Panc1 (cell line): ENCODE measurements around the gene TMEM47. TPM values are rescaled to one million over a fixed set of nuclear protein-coding genes. Genes with fewer than 3 reads are reported as not detected.

Source experiments
- ATAC-seq: fragments of 200-7000 bp; cut with Tn5 transposase; 2 replicates; pipeline ENCODE4 v1.9.1; 2020; ENCODE audit warnings: mild to moderate bottlenecking, moderate library complexity
- BruUV-seq: library from RNA; stranded (reverse); fragments of 400-500 nt; replicated peaks from 2 replicates; lab custom pipeline; 2021; lab: Mats Ljungman, UMichigan
- CTCF ChIA-PET: fragments of 300-600 bp; sonication (Branson Sonifier 250); formaldehyde crosslinking; loops from one replicate; lab custom pipeline; 2022; ENCODE audit warnings: antibody characterized with exemption; lab: Charles Lee
- POLR2A ChIA-PET: fragments of 300-600 bp; sonication (Branson Sonifier 250); formaldehyde crosslinking; loops from one replicate; lab custom pipeline; 2022; ENCODE audit warnings: antibody characterized with exemption; lab: Charles Lee
- DNase-seq: peaks from one replicate; pipeline ENCODE4 v3.0.0-alpha.2; 2010; ENCODE audit warnings: low read depth, low spot score
- H3K27ac ChIP-seq: 2 replicates; pipeline ENCODE4 v1.5.1; 2011; ENCODE audit warnings: mild to moderate bottlenecking, low read length, inconsistent platforms
- H3K27me3 ChIP-seq: fragments of 200-500 bp; sonication (Bioruptor generic); 2 replicates; pipeline ENCODE4 v1.6.0; 2014; ENCODE audit warnings: low read length, inconsistent platforms; ENCODE audit not compliant: control insufficient read depth, insufficient read depth
- H3K36me3 ChIP-seq: fragments of 200-500 bp; sonication (Bioruptor generic); 2 replicates; pipeline ENCODE4 v1.5.1; 2014; ENCODE audit warnings: inconsistent platforms, mild to moderate bottlenecking, low read length, moderate library complexity; ENCODE audit not compliant: control insufficient read depth, insufficient read depth
- H3K4me1 ChIP-seq: 2 replicates; pipeline ENCODE4 v1.5.1; 2011; ENCODE audit warnings: inconsistent platforms, mild to moderate bottlenecking, low read length, moderate library complexity; ENCODE audit not compliant: control insufficient read depth, insufficient read depth
- H3K4me3 ChIP-seq, 2 experiments: 2 replicates each; pipeline ENCODE4 v1.5.1; 2011 to 2012; ENCODE audit warnings: low read depth in 2 of 2, low read length in 2 of 2, mild to moderate bottlenecking in 2 of 2, inconsistent platforms in 1 of 2, moderate library complexity in 1 of 2
- H3K9me3 ChIP-seq: fragments of 200-500 bp; sonication (Bioruptor generic); 2 replicates; pipeline ENCODE4 v1.5.1; 2014; ENCODE audit warnings: low read depth, mild to moderate bottlenecking, inconsistent platforms, low read length, moderate library complexity; ENCODE audit not compliant: control insufficient read depth, insufficient read depth
- CTCF ChIP-seq: fragments of 450-650 bp; IDR thresholded peaks from 2 replicates; pipeline ENCODE4 v1.5.1; 2017; ENCODE audit warnings: mild to moderate bottlenecking
- POLR2AphosphoS5 ChIP-seq: IDR thresholded peaks from 2 replicates; pipeline ENCODE4 v1.6.1; 2012; ENCODE audit warnings: mild to moderate bottlenecking, low read depth, low read length, moderate library complexity
- REST ChIP-seq, 2 experiments: IDR thresholded peaks; 2 replicates each; pipeline ENCODE4 v1.6.1; 2011 to 2012; ENCODE audit warnings: low read depth in 2 of 2, control low read depth in 1 of 2, low read length in 1 of 2, mild to moderate bottlenecking in 1 of 2, moderate library complexity in 1 of 2; ENCODE audit not compliant: insufficient read depth in 1 of 2
- SIN3A ChIP-seq: IDR thresholded peaks from 2 replicates; pipeline ENCODE4 v1.6.1; 2012; ENCODE audit warnings: low read depth, mild to moderate bottlenecking, low read length, moderate library complexity, borderline replicate concordance; ENCODE audit not compliant: insufficient read depth
- TCF7L2 ChIP-seq: IDR thresholded peaks from 2 replicates; pipeline ENCODE4 v1.6.1; 2011; ENCODE audit warnings: mild to moderate bottlenecking, low read depth, low read length, inconsistent platforms
- in situ Hi-C: cut with HindIII; loops from 2 replicates; pipeline ENCODE4 v1.10.0; 2016; ENCODE audit warnings: low sequenced_read_pairs, low pct_unique_long_range_greater_than_20kb
- intact Hi-C: fragments of 100-400 bp; cut with micrococcal nuclease; formaldehyde crosslinking; loops from one replicate; pipeline ENCODE4 v1.10.0; 2022; ENCODE audit not compliant: unreplicated experiment
- total RNA-seq: library from RNA; stranded (reverse); gene quantifications from one replicate; pipeline ENCODE4 v1.2.1, GENCODE V29; 2021; ENCODE audit not compliant: unreplicated experiment

The TMEM47 gene
- total RNA-seq, 1 experiment from 2014 or later = 2.2 TPM

GRCh38 chrX:34659575-34659974 is 2.5 kb upstream of the TMEM47 start:
- Histone ChIP-seq H3K36me3 (no peaks in the 10 kb centered on the region), H3K27ac (no peak overlapping the region), H3K27me3 (no peaks in the 10 kb centered on the region; the same call in 1 of the 2 replicates), H3K4me1 (no peaks in the 10 kb centered on the region), H3K9me3 (no peaks in the 10 kb centered on the region), H3K4me3 (no peak overlapping the region)
- ChIA-PET POLR2A (no interaction called here), CTCF (no interaction called here)
- BruUV-seq = no TSS peak
- intact Hi-C loops = no loop called here
- DNase-seq (no peak), ATAC-seq (no peak)
- in situ Hi-C loops = no loop called here
- TF ChIP-seq TCF7L2 (no peak), SIN3A (no peak), CTCF (no peak), REST (IDR thresholded peaks at IDR 0.05; ENCODE audit: insufficient read depth in 1 of 2, low read depth in 2 of 2, low read length in 1 of 2) (no peak), POLR2AphosphoS5 (no peak)

GRCh38 chrX:34658326-34658725 is 1.2 kb upstream of the TMEM47 start:
- H3K27ac ChIP-seq = no peak overlapping the region
- in situ Hi-C loops = no loop called here
- no peaks in the 10 kb centered on the region for H3K4me1 ChIP-seq
- ChIA-PET CTCF (no interaction called here), POLR2A (no interaction called here)
- BruUV-seq = no TSS peak
- no peak overlapping the region for H3K4me3 ChIP-seq
- ATAC-seq (no peak), DNase-seq (no peak)
- H3K9me3 ChIP-seq = no peaks in the 10 kb centered on the region
- intact Hi-C loops = no loop called here
- H3K27me3 ChIP-seq = no peaks in the 10 kb centered on the region; the same call in 1 of the 2 replicates
- no peak for TF ChIP-seq CTCF
- no peak for TF ChIP-seq TCF7L2
- TF ChIP-seq POLR2AphosphoS5 = no peak
- no peak for TF ChIP-seq SIN3A
- no peak for TF ChIP-seq REST (IDR thresholded peaks at IDR 0.05; ENCODE audit: insufficient read depth in 1 of 2, low read depth in 2 of 2, low read length in 1 of 2)
- H3K36me3 ChIP-seq = no peaks in the 10 kb centered on the region
